Panc1 (cell line): Measurements from ENCODE around the gene GRAMD1A. TPM values are rescaled to one million over a fixed set of nuclear protein-coding genes. Genes with fewer than 3 reads are reported as not detected.

Experiments
- ATAC-seq: fragments of 200-7000 bp; cut with Tn5 transposase; 2 replicates; pipeline ENCODE4 v1.9.1; 2020; ENCODE audit warnings: mild to moderate bottlenecking, moderate library complexity
- BruUV-seq: library from RNA; stranded (reverse); fragments of 400-500 nt; replicated peaks from 2 replicates; lab custom pipeline; 2021; lab: Mats Ljungman, UMichigan
- CTCF ChIA-PET: fragments of 300-600 bp; sonication (Branson Sonifier 250); formaldehyde crosslinking; loops from one replicate; lab custom pipeline; 2022; ENCODE audit warnings: antibody characterized with exemption; lab: Charles Lee
- POLR2A ChIA-PET: fragments of 300-600 bp; sonication (Branson Sonifier 250); formaldehyde crosslinking; loops from one replicate; lab custom pipeline; 2022; ENCODE audit warnings: antibody characterized with exemption; lab: Charles Lee
- DNase-seq: peaks from one replicate; pipeline ENCODE4 v3.0.0-alpha.2; 2010; ENCODE audit warnings: low read depth, low spot score
- H3K27ac ChIP-seq: 2 replicates; pipeline ENCODE4 v1.5.1; 2011; ENCODE audit warnings: mild to moderate bottlenecking, low read length, inconsistent platforms
- H3K27me3 ChIP-seq: fragments of 200-500 bp; sonication (Bioruptor generic); 2 replicates; pipeline ENCODE4 v1.6.0; 2014; ENCODE audit warnings: low read length, inconsistent platforms; ENCODE audit not compliant: control insufficient read depth, insufficient read depth
- H3K36me3 ChIP-seq: fragments of 200-500 bp; sonication (Bioruptor generic); 2 replicates; pipeline ENCODE4 v1.5.1; 2014; ENCODE audit warnings: inconsistent platforms, mild to moderate bottlenecking, low read length, moderate library complexity; ENCODE audit not compliant: control insufficient read depth, insufficient read depth
- H3K4me1 ChIP-seq: 2 replicates; pipeline ENCODE4 v1.5.1; 2011; ENCODE audit warnings: inconsistent platforms, mild to moderate bottlenecking, low read length, moderate library complexity; ENCODE audit not compliant: control insufficient read depth, insufficient read depth
- H3K4me3 ChIP-seq, 2 experiments: 2 replicates each; pipeline ENCODE4 v1.5.1; 2011 to 2012; ENCODE audit warnings: low read depth in 2 of 2, low read length in 2 of 2, mild to moderate bottlenecking in 2 of 2, inconsistent platforms in 1 of 2, moderate library complexity in 1 of 2
- H3K9me3 ChIP-seq: fragments of 200-500 bp; sonication (Bioruptor generic); 2 replicates; pipeline ENCODE4 v1.5.1; 2014; ENCODE audit warnings: low read depth, mild to moderate bottlenecking, inconsistent platforms, low read length, moderate library complexity; ENCODE audit not compliant: control insufficient read depth, insufficient read depth
- POLR2AphosphoS5 ChIP-seq: IDR thresholded peaks from 2 replicates; pipeline ENCODE4 v1.6.1; 2012; ENCODE audit warnings: mild to moderate bottlenecking, low read depth, low read length, moderate library complexity
- REST ChIP-seq, 2 experiments: IDR thresholded peaks; 2 replicates each; pipeline ENCODE4 v1.6.1; 2011 to 2012; ENCODE audit warnings: low read depth in 2 of 2, control low read depth in 1 of 2, low read length in 1 of 2, mild to moderate bottlenecking in 1 of 2, moderate library complexity in 1 of 2; ENCODE audit not compliant: insufficient read depth in 1 of 2
- SIN3A ChIP-seq: IDR thresholded peaks from 2 replicates; pipeline ENCODE4 v1.6.1; 2012; ENCODE audit warnings: low read depth, mild to moderate bottlenecking, low read length, moderate library complexity, borderline replicate concordance; ENCODE audit not compliant: insufficient read depth
- TCF7L2 ChIP-seq: IDR thresholded peaks from 2 replicates; pipeline ENCODE4 v1.6.1; 2011; ENCODE audit warnings: mild to moderate bottlenecking, low read depth, low read length, inconsistent platforms
- in situ Hi-C: cut with HindIII; loops from 2 replicates; pipeline ENCODE4 v1.10.0; 2016; ENCODE audit warnings: low sequenced_read_pairs, low pct_unique_long_range_greater_than_20kb
- intact Hi-C: fragments of 100-400 bp; cut with micrococcal nuclease; formaldehyde crosslinking; loops from one replicate; pipeline ENCODE4 v1.10.0; 2022; ENCODE audit not compliant: unreplicated experiment
- total RNA-seq: library from RNA; stranded (reverse); gene quantifications from one replicate; pipeline ENCODE4 v1.2.1, GENCODE V29; 2021; ENCODE audit not compliant: unreplicated experiment
- TF ChIP-seq, protein P1 (sequence below): fragments of 450-650 bp; IDR thresholded peaks from 2 replicates; pipeline ENCODE4 v1.5.1; 2017; ENCODE audit warnings: mild to moderate bottlenecking

Gene GRAMD1A
- total RNA-seq, 1 experiment from 2014 or later: 69.9 TPM

DNA sequence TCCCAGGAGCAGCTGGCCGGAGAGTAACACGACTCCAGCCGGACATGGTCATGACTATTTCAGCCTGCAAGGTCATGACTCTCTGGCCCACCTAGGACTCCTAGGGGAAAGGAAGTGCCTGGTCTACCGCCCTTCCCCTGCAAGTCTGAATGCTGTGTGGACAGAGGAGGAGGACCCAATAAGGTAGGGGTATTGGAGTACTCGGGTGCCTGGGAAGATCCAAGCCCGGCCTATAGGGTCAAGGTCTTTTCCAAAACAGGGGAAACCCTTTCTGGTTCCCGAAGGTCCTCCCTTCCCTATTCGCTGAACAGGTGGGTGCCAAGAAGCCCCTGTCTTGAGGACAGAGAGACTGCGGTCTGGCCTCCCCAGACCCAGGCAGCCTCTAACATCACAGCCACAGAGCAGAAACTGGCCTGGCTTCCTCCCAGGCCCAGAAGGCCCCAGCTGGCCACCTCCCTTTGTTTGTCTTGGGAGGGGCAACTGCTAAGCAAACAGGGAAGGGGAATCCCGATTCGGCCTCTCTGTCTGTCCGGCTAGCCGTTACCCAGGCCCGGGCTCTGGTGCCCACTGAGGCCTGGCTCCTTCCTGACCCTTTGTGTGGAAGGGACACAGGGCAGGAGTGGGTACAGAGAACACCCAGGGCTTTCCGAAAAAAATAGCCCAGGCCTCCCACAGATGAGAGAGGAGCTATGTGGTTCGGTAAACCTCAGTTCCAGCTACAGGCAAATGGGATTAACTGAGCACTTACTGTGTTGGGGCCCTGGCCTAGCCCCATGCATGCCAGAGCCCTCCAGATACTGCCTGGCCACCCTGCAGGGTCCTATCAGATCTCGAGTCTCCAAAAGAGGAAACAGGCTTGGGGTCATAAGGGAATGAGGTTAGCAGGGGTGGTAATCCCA lies 5.2 kb upstream of the GRAMD1A start:
- no peaks in the 10 kb centered on the region for H3K9me3 ChIP-seq
- peak overlapping the region; percentile 55 for H3K27ac ChIP-seq
- POLR2A ChIA-PET: interaction anchor here (0.6 kb wide), 3 partner anchors 9 to 236 kb away, joined by 4 to 13 read pairs (median 10); no protein-coding TSS in a partner anchor
- TF ChIP-seq REST (IDR thresholded peaks at IDR 0.05; ENCODE audit: insufficient read depth in 1 of 2, low read depth in 2 of 2, low read length in 1 of 2): no peak
- TF ChIP-seq POLR2AphosphoS5: no peak; the same call in 1 of the 2 replicates
- no peak for TF ChIP-seq SIN3A
- TF ChIP-seq, protein P1, sequence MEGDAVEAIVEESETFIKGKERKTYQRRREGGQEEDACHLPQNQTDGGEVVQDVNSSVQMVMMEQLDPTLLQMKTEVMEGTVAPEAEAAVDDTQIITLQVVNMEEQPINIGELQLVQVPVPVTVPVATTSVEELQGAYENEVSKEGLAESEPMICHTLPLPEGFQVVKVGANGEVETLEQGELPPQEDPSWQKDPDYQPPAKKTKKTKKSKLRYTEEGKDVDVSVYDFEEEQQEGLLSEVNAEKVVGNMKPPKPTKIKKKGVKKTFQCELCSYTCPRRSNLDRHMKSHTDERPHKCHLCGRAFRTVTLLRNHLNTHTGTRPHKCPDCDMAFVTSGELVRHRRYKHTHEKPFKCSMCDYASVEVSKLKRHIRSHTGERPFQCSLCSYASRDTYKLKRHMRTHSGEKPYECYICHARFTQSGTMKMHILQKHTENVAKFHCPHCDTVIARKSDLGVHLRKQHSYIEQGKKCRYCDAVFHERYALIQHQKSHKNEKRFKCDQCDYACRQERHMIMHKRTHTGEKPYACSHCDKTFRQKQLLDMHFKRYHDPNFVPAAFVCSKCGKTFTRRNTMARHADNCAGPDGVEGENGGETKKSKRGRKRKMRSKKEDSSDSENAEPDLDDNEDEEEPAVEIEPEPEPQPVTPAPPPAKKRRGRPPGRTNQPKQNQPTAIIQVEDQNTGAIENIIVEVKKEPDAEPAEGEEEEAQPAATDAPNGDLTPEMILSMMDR: no peak
- TF ChIP-seq TCF7L2: no peak
- ATAC-seq (peak; percentile 81), DNase-seq (no peak)
- CTCF ChIA-PET: interaction anchor here (0.6 kb wide), 1 partner anchor 146 kb away, joined by 14 read pairs; no protein-coding TSS in a partner anchor
- intact Hi-C loops: no loop called here
- in situ Hi-C loops: no loop called here
- H3K36me3 ChIP-seq: no peaks in the 10 kb centered on the region
- no peak overlapping the region for H3K4me3 ChIP-seq
- BruUV-seq: no TSS peak
- H3K27me3 ChIP-seq: no peaks in the 10 kb centered on the region
- H3K4me1 ChIP-seq: peaks cover 26% of the 10 kb centered on the region

- Histone ChIP-seq H3K4me3 (no peak overlapping the region), H3K36me3 (no peaks in the 10 kb centered on the region), H3K27me3 (no peaks in the 10 kb centered on the region), H3K9me3 (no peaks in the 10 kb centered on the region), H3K27ac (peak overlapping the region; percentile 55), H3K4me1 (peaks cover 26% of the 10 kb centered on the region)
- intact Hi-C loops (no loop called here), in situ Hi-C loops (no loop called here)
- ATAC-seq (no peak), DNase-seq (no peak)
- POLR2A ChIA-PET: interaction anchor here (0.6 kb wide), 3 partner anchors 8 to 236 kb away, joined by 4 to 13 read pairs (median 10); no protein-coding TSS in a partner anchor
- TF ChIP-seq TCF7L2: no peak
- TF ChIP-seq, protein P1: no peak
- CTCF ChIA-PET: interaction anchor here (0.6 kb wide), 1 partner anchor 146 kb away, joined by 14 read pairs; no protein-coding TSS in a partner anchor
- BruUV-seq: no TSS peak
These were observed 4.6 kb upstream of the GRAMD1A start for GRCh38 chr19:34995551-34995950.
